Ovary (tissue), 3 donors: ENCODE data around the gene LRRIQ1.

Experiments
- POLR2A ChIP-seq: fragments of 450-650 bp; IDR thresholded peaks from one replicate; pipeline ENCODE4 v1.6.1; 2017; ENCODE audit warnings: antibody characterized with exemption, mild to moderate bottlenecking, moderate library complexity
- TF ChIP-seq, protein P1 (sequence below), 3 donors: fragments of 450-650 bp in 2 of 3; fragments of 200-600 bp in 1 of 3; IDR thresholded peaks; one replicate each; pipeline versions ENCODE4 v1.5.1 to v1.8.0; 2016 to 2022; ENCODE audit warnings: antibody characterized with exemption in 3 of 3, mild to moderate bottlenecking in 1 of 3
- donor health status: DM: no; HTN: no; CAD: no.

DNA sequence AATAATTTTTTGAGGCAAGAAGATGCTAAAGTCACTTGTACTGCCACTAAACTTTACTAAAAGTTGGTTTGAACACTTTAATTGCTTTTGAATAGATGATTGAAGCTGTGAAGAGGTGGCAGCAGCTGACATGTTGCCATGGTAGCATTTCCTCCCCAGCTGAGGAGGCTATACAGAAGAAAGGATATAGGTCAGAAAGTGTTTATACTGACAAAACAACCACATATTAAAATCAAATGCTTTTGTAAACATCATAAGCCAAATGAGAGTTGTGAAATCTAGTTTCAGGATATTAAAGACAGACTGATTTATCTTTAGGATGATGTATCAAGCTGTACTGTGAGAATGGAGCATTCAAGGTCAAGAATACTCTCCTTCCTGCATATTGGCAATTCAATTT, 41.7 kb upstream of the LRRIQ1 start:
- no peak for TF ChIP-seq POLR2A
- TF ChIP-seq, protein P1, sequence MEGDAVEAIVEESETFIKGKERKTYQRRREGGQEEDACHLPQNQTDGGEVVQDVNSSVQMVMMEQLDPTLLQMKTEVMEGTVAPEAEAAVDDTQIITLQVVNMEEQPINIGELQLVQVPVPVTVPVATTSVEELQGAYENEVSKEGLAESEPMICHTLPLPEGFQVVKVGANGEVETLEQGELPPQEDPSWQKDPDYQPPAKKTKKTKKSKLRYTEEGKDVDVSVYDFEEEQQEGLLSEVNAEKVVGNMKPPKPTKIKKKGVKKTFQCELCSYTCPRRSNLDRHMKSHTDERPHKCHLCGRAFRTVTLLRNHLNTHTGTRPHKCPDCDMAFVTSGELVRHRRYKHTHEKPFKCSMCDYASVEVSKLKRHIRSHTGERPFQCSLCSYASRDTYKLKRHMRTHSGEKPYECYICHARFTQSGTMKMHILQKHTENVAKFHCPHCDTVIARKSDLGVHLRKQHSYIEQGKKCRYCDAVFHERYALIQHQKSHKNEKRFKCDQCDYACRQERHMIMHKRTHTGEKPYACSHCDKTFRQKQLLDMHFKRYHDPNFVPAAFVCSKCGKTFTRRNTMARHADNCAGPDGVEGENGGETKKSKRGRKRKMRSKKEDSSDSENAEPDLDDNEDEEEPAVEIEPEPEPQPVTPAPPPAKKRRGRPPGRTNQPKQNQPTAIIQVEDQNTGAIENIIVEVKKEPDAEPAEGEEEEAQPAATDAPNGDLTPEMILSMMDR (IDR thresholded peaks at IDR 0.05): no peak
